Panc1 (cell line): Measurements from ENCODE around the gene E2F1. TPM values are rescaled to one million over a fixed set of nuclear protein-coding genes. Genes with fewer than 3 reads are reported as not detected.

Source experiments
- ATAC-seq: fragments of 200-7000 bp; cut with Tn5 transposase; 2 replicates; pipeline ENCODE4 v1.9.1; 2020; ENCODE audit warnings: mild to moderate bottlenecking, moderate library complexity
- BruUV-seq: library from RNA; stranded (reverse); fragments of 400-500 nt; replicated peaks from 2 replicates; lab custom pipeline; 2021; lab: Mats Ljungman, UMichigan
- CTCF ChIA-PET: fragments of 300-600 bp; sonication (Branson Sonifier 250); formaldehyde crosslinking; loops from one replicate; lab custom pipeline; 2022; ENCODE audit warnings: antibody characterized with exemption; lab: Charles Lee
- POLR2A ChIA-PET: fragments of 300-600 bp; sonication (Branson Sonifier 250); formaldehyde crosslinking; loops from one replicate; lab custom pipeline; 2022; ENCODE audit warnings: antibody characterized with exemption; lab: Charles Lee
- DNase-seq: peaks from one replicate; pipeline ENCODE4 v3.0.0-alpha.2; 2010; ENCODE audit warnings: low read depth, low spot score
- H3K27ac ChIP-seq: 2 replicates; pipeline ENCODE4 v1.5.1; 2011; ENCODE audit warnings: mild to moderate bottlenecking, low read length, inconsistent platforms
- H3K27me3 ChIP-seq: fragments of 200-500 bp; sonication (Bioruptor generic); 2 replicates; pipeline ENCODE4 v1.6.0; 2014; ENCODE audit warnings: low read length, inconsistent platforms; ENCODE audit not compliant: control insufficient read depth, insufficient read depth
- H3K36me3 ChIP-seq: fragments of 200-500 bp; sonication (Bioruptor generic); 2 replicates; pipeline ENCODE4 v1.5.1; 2014; ENCODE audit warnings: inconsistent platforms, mild to moderate bottlenecking, low read length, moderate library complexity; ENCODE audit not compliant: control insufficient read depth, insufficient read depth
- H3K4me1 ChIP-seq: 2 replicates; pipeline ENCODE4 v1.5.1; 2011; ENCODE audit warnings: inconsistent platforms, mild to moderate bottlenecking, low read length, moderate library complexity; ENCODE audit not compliant: control insufficient read depth, insufficient read depth
- H3K4me3 ChIP-seq, 2 experiments: 2 replicates each; pipeline ENCODE4 v1.5.1; 2011 to 2012; ENCODE audit warnings: low read depth in 2 of 2, low read length in 2 of 2, mild to moderate bottlenecking in 2 of 2, inconsistent platforms in 1 of 2, moderate library complexity in 1 of 2
- H3K9me3 ChIP-seq: fragments of 200-500 bp; sonication (Bioruptor generic); 2 replicates; pipeline ENCODE4 v1.5.1; 2014; ENCODE audit warnings: low read depth, mild to moderate bottlenecking, inconsistent platforms, low read length, moderate library complexity; ENCODE audit not compliant: control insufficient read depth, insufficient read depth
- CTCF ChIP-seq: fragments of 450-650 bp; IDR thresholded peaks from 2 replicates; pipeline ENCODE4 v1.5.1; 2017; ENCODE audit warnings: mild to moderate bottlenecking
- POLR2AphosphoS5 ChIP-seq: IDR thresholded peaks from 2 replicates; pipeline ENCODE4 v1.6.1; 2012; ENCODE audit warnings: mild to moderate bottlenecking, low read depth, low read length, moderate library complexity
- SIN3A ChIP-seq: IDR thresholded peaks from 2 replicates; pipeline ENCODE4 v1.6.1; 2012; ENCODE audit warnings: low read depth, mild to moderate bottlenecking, low read length, moderate library complexity, borderline replicate concordance; ENCODE audit not compliant: insufficient read depth
- TCF7L2 ChIP-seq: IDR thresholded peaks from 2 replicates; pipeline ENCODE4 v1.6.1; 2011; ENCODE audit warnings: mild to moderate bottlenecking, low read depth, low read length, inconsistent platforms
- in situ Hi-C: cut with HindIII; loops from 2 replicates; pipeline ENCODE4 v1.10.0; 2016; ENCODE audit warnings: low sequenced_read_pairs, low pct_unique_long_range_greater_than_20kb
- intact Hi-C: fragments of 100-400 bp; cut with micrococcal nuclease; formaldehyde crosslinking; loops from one replicate; pipeline ENCODE4 v1.10.0; 2022; ENCODE audit not compliant: unreplicated experiment
- total RNA-seq: library from RNA; stranded (reverse); gene quantifications from one replicate; pipeline ENCODE4 v1.2.1, GENCODE V29; 2021; ENCODE audit not compliant: unreplicated experiment
- TF ChIP-seq, protein P1 (sequence below), 2 experiments: IDR thresholded peaks; 2 replicates each; pipeline ENCODE4 v1.6.1; 2011 to 2012; ENCODE audit warnings: low read depth in 2 of 2, control low read depth in 1 of 2, low read length in 1 of 2, mild to moderate bottlenecking in 1 of 2, moderate library complexity in 1 of 2; ENCODE audit not compliant: insufficient read depth in 1 of 2

E2F1 gene
- total RNA-seq, 1 experiment from 2014 or later, result 64.2 TPM

DNA sequence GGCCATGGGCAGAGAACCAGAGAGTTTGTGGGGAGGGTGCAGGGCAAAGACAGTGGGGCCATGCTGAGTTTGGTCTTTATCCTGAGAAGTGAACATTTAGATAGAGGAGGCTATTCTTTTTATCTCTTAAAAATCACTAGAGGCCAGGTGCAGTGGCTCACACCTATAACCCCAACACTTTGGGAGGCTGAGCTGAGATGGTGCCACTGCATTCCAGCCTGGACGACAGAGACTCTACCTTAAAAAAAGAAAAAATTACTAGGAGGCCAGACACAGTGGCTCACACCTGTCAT is 25.2 kb upstream of the E2F1 start:
- in situ Hi-C loops, result no loop called here
- BruUV-seq, result no TSS peak
- CTCF ChIA-PET, result no interaction called here

GRCh38 chr20:33710681-33711445 is 24.7 kb upstream of the E2F1 start:
- CTCF ChIA-PET, result no interaction called here
- ATAC-seq, result no peak
- POLR2A ChIA-PET, result no interaction called here
- BruUV-seq, result no TSS peak
- in situ Hi-C loops, result no loop called here
- Histone ChIP-seq H3K36me3 (no peaks in the 10 kb centered on the region), H3K4me1 (no peaks in the 10 kb centered on the region), H3K27ac (no peak overlapping the region), H3K9me3 (no peaks in the 10 kb centered on the region), H3K4me3 (no peak overlapping the region), H3K27me3 (no peaks in the 10 kb centered on the region)
- intact Hi-C loops, result no loop called here
- TF ChIP-seq SIN3A, result no peak
- no peak for TF ChIP-seq CTCF
- TF ChIP-seq TCF7L2, result no peak
- no peak for TF ChIP-seq POLR2AphosphoS5
- TF ChIP-seq, protein P1, sequence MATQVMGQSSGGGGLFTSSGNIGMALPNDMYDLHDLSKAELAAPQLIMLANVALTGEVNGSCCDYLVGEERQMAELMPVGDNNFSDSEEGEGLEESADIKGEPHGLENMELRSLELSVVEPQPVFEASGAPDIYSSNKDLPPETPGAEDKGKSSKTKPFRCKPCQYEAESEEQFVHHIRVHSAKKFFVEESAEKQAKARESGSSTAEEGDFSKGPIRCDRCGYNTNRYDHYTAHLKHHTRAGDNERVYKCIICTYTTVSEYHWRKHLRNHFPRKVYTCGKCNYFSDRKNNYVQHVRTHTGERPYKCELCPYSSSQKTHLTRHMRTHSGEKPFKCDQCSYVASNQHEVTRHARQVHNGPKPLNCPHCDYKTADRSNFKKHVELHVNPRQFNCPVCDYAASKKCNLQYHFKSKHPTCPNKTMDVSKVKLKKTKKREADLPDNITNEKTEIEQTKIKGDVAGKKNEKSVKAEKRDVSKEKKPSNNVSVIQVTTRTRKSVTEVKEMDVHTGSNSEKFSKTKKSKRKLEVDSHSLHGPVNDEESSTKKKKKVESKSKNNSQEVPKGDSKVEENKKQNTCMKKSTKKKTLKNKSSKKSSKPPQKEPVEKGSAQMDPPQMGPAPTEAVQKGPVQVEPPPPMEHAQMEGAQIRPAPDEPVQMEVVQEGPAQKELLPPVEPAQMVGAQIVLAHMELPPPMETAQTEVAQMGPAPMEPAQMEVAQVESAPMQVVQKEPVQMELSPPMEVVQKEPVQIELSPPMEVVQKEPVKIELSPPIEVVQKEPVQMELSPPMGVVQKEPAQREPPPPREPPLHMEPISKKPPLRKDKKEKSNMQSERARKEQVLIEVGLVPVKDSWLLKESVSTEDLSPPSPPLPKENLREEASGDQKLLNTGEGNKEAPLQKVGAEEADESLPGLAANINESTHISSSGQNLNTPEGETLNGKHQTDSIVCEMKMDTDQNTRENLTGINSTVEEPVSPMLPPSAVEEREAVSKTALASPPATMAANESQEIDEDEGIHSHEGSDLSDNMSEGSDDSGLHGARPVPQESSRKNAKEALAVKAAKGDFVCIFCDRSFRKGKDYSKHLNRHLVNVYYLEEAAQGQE (IDR thresholded peaks at IDR 0.05; ENCODE audit: insufficient read depth in 1 of 2, low read depth in 2 of 2, low read length in 1 of 2), result no peak
- DNase-seq, result no peak

More for the DNA sequence above, 25.2 kb upstream of the E2F1 start:
- intact Hi-C loops, result no loop called here
- H3K27me3 ChIP-seq, result no peaks in the 10 kb centered on the region
- H3K9me3 ChIP-seq, result no peaks in the 10 kb centered on the region
- H3K36me3 ChIP-seq, result no peaks in the 10 kb centered on the region
- no peaks in the 10 kb centered on the region for H3K4me1 ChIP-seq
- POLR2A ChIA-PET, result no interaction called here
- no peak overlapping the region for H3K4me3 ChIP-seq
- no peak overlapping the region for H3K27ac ChIP-seq
- ATAC-seq (no peak), DNase-seq (no peak)
- no peak for TF ChIP-seq CTCF
- TF ChIP-seq, protein P1 (IDR thresholded peaks at IDR 0.05; ENCODE audit: insufficient read depth in 1 of 2, low read depth in 2 of 2, low read length in 1 of 2), result no peak
- TF ChIP-seq TCF7L2, result no peak
- no peak for TF ChIP-seq POLR2AphosphoS5
- TF ChIP-seq SIN3A, result no peak
